Fibroblast of villous mesenchyme (primary cell): ENCODE measurements around the gene ARL5B. TPM values are rescaled to one million over a fixed set of nuclear protein-coding genes. Genes with fewer than 3 reads are reported as not detected.

Experiments used
- DNase-seq: peaks from one replicate; pipeline ENCODE4 v3.0.0-alpha.2; 2010; ENCODE audit warnings: low read depth
- H3K4me3 ChIP-seq: 2 replicates; pipeline ENCODE4 v1.5.1; 2011; ENCODE audit warnings: low read depth, mild to moderate bottlenecking, low read length
- CTCF ChIP-seq: IDR thresholded peaks from 2 replicates; pipeline ENCODE4 v1.5.1; 2012; ENCODE audit warnings: low read depth, mild to moderate bottlenecking, low read length; ENCODE audit not compliant: insufficient read depth
- total RNA-seq: library from RNA; depleted of rRNA; stranded (reverse); fragments of >200 nt; gene quantifications from 2 replicates; pipeline ENCODE4 v1.2.3, GENCODE V29; 2012

Gene ARL5B
- total RNA-seq, 1 donor, result 22.9 TPM

- TF ChIP-seq CTCF, result no peak
- DNase-seq, result no peak
- peak overlapping the region; percentile 87 for H3K4me3 ChIP-seq
Measured at GRCh38 chr10:18650404-18650997, 8.7 kb upstream of the ARL5B start.

GRCh38 chr10:18651324-18652007, 7.8 kb upstream of the ARL5B start, which contains the start of gene NSUN6:
TSS of gene NSUN6 (minus strand) at chr10:18651587. CDS start at chr10:18651203, 384 bp downstream.
- peak; percentile 94 for DNase-seq
- peak within 1 kb of the TSS; percentile 87 for H3K4me3 ChIP-seq
- no peak for TF ChIP-seq CTCF

GRCh38 chr10:18653112-18653511, 6.1 kb upstream of the ARL5B start:
- TF ChIP-seq CTCF, result no peak
- no peak overlapping the region for H3K4me3 ChIP-seq
- no peak for DNase-seq

GRCh38 chr10:18656724-18657123, 2.5 kb upstream of the ARL5B start:
- DNase-seq, result no peak
- no peak overlapping the region for H3K4me3 ChIP-seq
- TF ChIP-seq CTCF, result no peak

- H3K4me3 ChIP-seq, result peak overlapping the region; percentile 99
- DNase-seq, result peak; percentile 80
- no peak for TF ChIP-seq CTCF
Measured at GRCh38 chr10:18658271-18659124, 733 bp upstream of the ARL5B start.

GRCh38 chr10:18659819-18660535, 746 bp downstream of the ARL5B start:
- DNase-seq, result peak; percentile 44

More at GRCh38 chr10:18659819-18660535, 746 bp downstream of the ARL5B start:
- no peak for TF ChIP-seq CTCF
- peak overlapping the region; percentile 99 for H3K4me3 ChIP-seq
